K562 (cell line): ENCODE measurements around the gene COL15A1. TPM values are rescaled to one million over a fixed set of nuclear protein-coding genes. Genes with fewer than 3 reads are reported as not detected.

ENCODE experiments used
- ATF4 ChIP-seq: fragments of 450-650 bp; formaldehyde crosslinking; IDR thresholded peaks from 2 replicates; pipeline ENCODE4 v1.4.0; 2022; ENCODE audit warnings: mild to moderate bottlenecking, moderate library complexity
- CBX5 ChIP-seq: IDR thresholded peaks from 2 replicates; pipeline ENCODE4 v1.6.1; 2014; ENCODE audit warnings: low read depth, borderline replicate concordance
- CEBPB ChIP-seq: fragments of 450-650 bp; IDR thresholded peaks from 2 replicates; pipeline ENCODE4 v1.6.1; 2016; ENCODE audit warnings: missing genetic modification characterization, missing compliant biosample characterization
- DPF2 ChIP-seq: fragments of 450-650 bp; IDR thresholded peaks from 2 replicates; pipeline ENCODE4 v1.6.1; 2016
- ELK1 ChIP-seq: sonication (generic); formaldehyde crosslinking; IDR thresholded peaks from 2 replicates; pipeline ENCODE4 v1.8.1; 2022; ENCODE audit warnings: missing genetic modification reagents
- HDAC3 ChIP-seq: fragments of 450-650 bp; IDR thresholded peaks from 2 replicates; pipeline ENCODE4 v1.6.1; 2018; ENCODE audit warnings: borderline replicate concordance, mild to moderate bottlenecking, moderate library complexity; ENCODE audit not compliant: partially characterized antibody
- HMG20B ChIP-seq: fragments of 250-450 bp; sonication (Bioruptor Pico); IDR thresholded peaks from 2 replicates; pipeline ENCODE4 v1.5.0; 2021; ENCODE audit warnings: mild to moderate bottlenecking
- MYC ChIP-seq, 2 experiments: fragments of 250-450 bp in 1 of 2; sonication (Bioruptor Pico) in 1 of 2; IDR thresholded peaks; 2 replicates each; pipeline versions ENCODE4 v1.5.1 to v1.6.1; 2012 to 2021; ENCODE audit warnings: low read depth in 2 of 2, borderline replicate concordance in 1 of 2, improper control_type of control experiment in 1 of 2, low read length in 1 of 2, mild to moderate bottlenecking in 1 of 2, moderate library complexity in 1 of 2
- NBN ChIP-seq: fragments of 450-650 bp; IDR thresholded peaks from 2 replicates; pipeline ENCODE4 v1.6.1; 2016; ENCODE audit warnings: low read depth, mild to moderate bottlenecking
- NFRKB ChIP-seq: fragments of 450-650 bp; IDR thresholded peaks from 2 replicates; pipeline ENCODE4 v1.6.1; 2016; ENCODE audit warnings: low read depth
- NR4A1 ChIP-seq, 2 experiments: fragments of 250-450 bp in 1 of 2; fragments of 450-650 bp in 1 of 2; sonication (Bioruptor Pico) in 1 of 2; IDR thresholded peaks; 2 replicates each; pipeline versions ENCODE4 v1.4.0 to v1.6.1; 2016 to 2020; ENCODE audit warnings: mild to moderate bottlenecking in 2 of 2, missing compliant biosample characterization in 1 of 2, missing genetic modification characterization in 1 of 2, moderate library complexity in 1 of 2
- PTTG1 ChIP-seq: fragments of 450-650 bp; IDR thresholded peaks from 2 replicates; pipeline ENCODE4 v1.6.1; 2016; ENCODE audit warnings: low read depth, mild to moderate bottlenecking, missing genetic modification characterization, missing compliant biosample characterization
- SMARCC2 ChIP-seq: fragments of 450-650 bp; IDR thresholded peaks from 2 replicates; pipeline ENCODE4 v1.6.1; 2017; ENCODE audit warnings: antibody characterized with exemption, moderate library complexity, mild to moderate bottlenecking, low read depth
- SPI1 ChIP-seq: IDR thresholded peaks from 2 replicates; pipeline ENCODE4 v1.6.1; 2011; ENCODE audit warnings: low read depth, low read length, control low read depth, borderline replicate concordance
- SRSF3 ChIP-seq: fragments of 200-400 bp; formaldehyde crosslinking; IDR thresholded peaks from 2 replicates; pipeline ENCODE4 v1.6.1; 2016; ENCODE audit warnings: mild to moderate bottlenecking, low read length, moderate library complexity; ENCODE audit not compliant: insufficient read depth
- ZNF449 ChIP-seq: fragments of 250-450 bp; sonication (Bioruptor Pico); IDR thresholded peaks from 2 replicates; pipeline ENCODE4 v1.8.0; 2022; ENCODE audit warnings: moderate library complexity, mild to moderate bottlenecking, inconsistent platforms
- ZNF707 ChIP-seq: fragments of 250-450 bp; sonication (Bioruptor Pico); conservative IDR thresholded peaks from 2 replicates; pipeline ENCODE4 v1.8.0; 2022; ENCODE audit warnings: inconsistent platforms, mild to moderate bottlenecking, moderate library complexity
- ZNF79 ChIP-seq: fragments of 250-450 bp; sonication (Bioruptor Pico); IDR thresholded peaks from 2 replicates; pipeline ENCODE4 v1.4.0; 2020; ENCODE audit warnings: low read depth, mild to moderate bottlenecking, moderate library complexity
- polyA plus RNA-seq, 8 experiments: library from polyadenylated mRNA; depleted of rRNA in 4 of 8; stranded (reverse) in 5 of 8; unstranded in 3 of 8; fragments of >200 nt; fragmentation: Nextera tagmentation in 2 of 8; fragmentation: Illumina TruSeq in 1 of 8; extraction: Ambion mirVana in 2 of 8; extraction: Trizol in 1 of 8; gene quantifications; 2 replicates each; pipeline versions ENCODE4 v1.2.1 to v1.2.3, GENCODE V29; 2011 to 2014; ENCODE audit warnings: inconsistent platforms in 1 of 8, missing spikeins in 1 of 8
- total RNA-seq, 7 experiments: library from RNA; depleted of rRNA in 6 of 7; stranded (reverse); fragments of >200 nt in 6 of 7; fragmentation: Illumina TruSeq in 2 of 7; extraction: Trizol in 2 of 7; gene quantifications; 2 replicates each; pipeline versions ENCODE4 v1.2.1 to v1.2.3, GENCODE V29; 2011 to 2021; ENCODE audit warnings: low replicate concordance in 1 of 7
- TF ChIP-seq, protein P1 (sequence below): fragments of 450-650 bp; conservative IDR thresholded peaks from 2 replicates; pipeline ENCODE4 v1.6.1; 2016; ENCODE audit warnings: missing genetic modification characterization, low read depth, mild to moderate bottlenecking, missing compliant biosample characterization, moderate library complexity
- TF ChIP-seq, protein P2 (sequence below): fragments of 250-450 bp; sonication (Bioruptor Pico); IDR thresholded peaks from 2 replicates; pipeline ENCODE4 v1.9.0; 2021; ENCODE audit warnings: mild to moderate bottlenecking

The COL15A1 gene
- total and polyA plus RNA-seq, 9 of the 15 experiments (the other 6 are each of a cell fraction or from before 2014, with no cell fraction given) = 0.46 to 5.1 (median 2.6) TPM

DNA sequence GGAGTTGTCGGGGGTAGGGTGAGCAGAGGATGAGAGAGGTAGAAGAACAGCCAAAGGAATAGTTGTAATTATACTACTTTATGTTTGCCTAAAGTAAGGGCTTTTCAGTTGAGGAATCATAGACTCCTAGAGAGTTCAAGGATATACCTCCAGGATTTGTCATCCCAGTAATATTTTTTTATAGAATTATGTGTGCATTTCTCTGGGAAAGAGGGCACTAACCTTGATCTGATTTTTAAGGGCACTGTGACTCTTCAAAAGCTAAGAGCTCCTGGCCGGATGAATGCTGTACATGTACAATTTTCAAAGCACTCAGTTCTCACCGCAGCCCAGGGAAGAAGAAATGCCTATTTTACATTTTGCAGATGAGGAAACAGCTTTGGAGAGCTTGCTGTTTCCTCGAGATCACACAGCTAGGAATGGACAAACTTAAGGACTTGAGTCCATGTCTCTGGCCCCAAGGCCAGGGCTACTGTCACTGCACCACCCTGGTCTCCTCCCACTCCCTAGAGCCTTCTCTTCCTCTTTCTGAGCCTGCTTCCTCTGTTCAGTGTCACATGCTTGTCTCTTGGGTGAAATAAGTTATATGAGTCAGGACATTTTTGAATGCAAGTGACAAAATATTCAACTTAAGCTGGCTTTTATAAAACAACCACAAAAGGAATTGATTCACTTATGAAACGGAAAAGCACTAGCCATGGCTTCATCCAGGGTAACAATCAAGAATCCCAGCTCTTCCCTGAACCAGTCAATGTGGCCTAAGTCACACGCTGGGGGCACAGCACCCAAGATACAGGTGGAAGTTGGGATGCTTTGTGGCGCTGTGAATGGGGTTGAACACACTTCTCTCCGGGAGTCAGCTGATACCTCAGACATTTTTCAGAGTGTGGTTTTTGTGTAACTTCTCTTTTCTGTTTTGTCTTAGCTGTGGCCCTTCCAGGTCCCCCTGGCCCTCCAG lies 115.5 kb downstream of the COL15A1 start (continued):
- TF ChIP-seq ZNF449 (peak; percentile 65), NBN (0 out of 2 replicates have a peak, but pooled peaks have one; percentile 36), ELK1 (no peak), HMG20B (CRISPR knock-in tag) (no peak), NR4A1 (CRISPR knock-in tag; IDR thresholded peaks at IDR 0.05) (no peak), NR4A1 (tag; IDR thresholded peaks at IDR 0.05) (peak; percentile 66; the same call in 1 of the 2 replicates), HDAC3 (no peak), NFRKB (0 out of 2 replicates have a peak, but pooled peaks have one; percentile 53), CEBPB (tag) (no peak), SPI1 (peak; percentile 98), ZNF79 (CRISPR knock-in tag) (peak; percentile 53), SMARCC2 (no peak), SRSF3 (no peak), MYC (IDR thresholded peaks at IDR 0.05; ENCODE audit: low read depth, low read length) (peak; percentile 54), MYC (CRISPR knock-in tag; IDR thresholded peaks at IDR 0.05; ENCODE audit: borderline replicate concordance, low read depth) (no peak; the same call in 1 of the 2 replicates), DPF2 (peak; percentile 42; the same call in 1 of the 2 replicates), CBX5 (no peak), ATF4 (CRISPR knock-in tag) (0 out of 2 replicates have a peak, but pooled peaks have one; percentile 6), PTTG1 (no peak), ZNF707 (CRISPR knock-in tag) (no peak)
- TF ChIP-seq, protein P1, sequence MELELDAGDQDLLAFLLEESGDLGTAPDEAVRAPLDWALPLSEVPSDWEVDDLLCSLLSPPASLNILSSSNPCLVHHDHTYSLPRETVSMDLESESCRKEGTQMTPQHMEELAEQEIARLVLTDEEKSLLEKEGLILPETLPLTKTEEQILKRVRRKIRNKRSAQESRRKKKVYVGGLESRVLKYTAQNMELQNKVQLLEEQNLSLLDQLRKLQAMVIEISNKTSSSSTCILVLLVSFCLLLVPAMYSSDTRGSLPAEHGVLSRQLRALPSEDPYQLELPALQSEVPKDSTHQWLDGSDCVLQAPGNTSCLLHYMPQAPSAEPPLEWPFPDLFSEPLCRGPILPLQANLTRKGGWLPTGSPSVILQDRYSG (tag) = peak; percentile 57
- TF ChIP-seq, protein P2, sequence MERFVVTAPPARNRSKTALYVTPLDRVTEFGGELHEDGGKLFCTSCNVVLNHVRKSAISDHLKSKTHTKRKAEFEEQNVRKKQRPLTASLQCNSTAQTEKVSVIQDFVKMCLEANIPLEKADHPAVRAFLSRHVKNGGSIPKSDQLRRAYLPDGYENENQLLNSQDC (CRISPR knock-in tag) = no peak
